Ureter (tissue), 1 donor: Measurements from ENCODE around the gene SPDYA. TPM values are rescaled to one million over a fixed set of nuclear protein-coding genes. Genes with fewer than 3 reads are reported as not detected.
"Not testable (repeated sequence)": the region's sequence is repeated elsewhere in the genome, so short reads cannot be mapped to it uniquely, and the experiment has no call there.

Source experiments
- DNase-seq: peaks from one replicate; pipeline ENCODE4 v3.0.0-alpha.2; 2020; ENCODE audit warnings: low spot score
- total RNA-seq: library from RNA; stranded (reverse); gene quantifications from one replicate; pipeline ENCODE4 v1.2.4, GENCODE V29; 2023
- donor health status: DM: yes; HTN: yes; CAD: no.

Gene SPDYA
- total RNA-seq = 2.5 TPM

- DNase-seq = peak; percentile 56
Measured at GRCh38 chr2:28810384-28811285, at the start of gene SPDYA. Gene SPDYA (plus strand): TSS chr2:28810834. CDS start chr2:28816015, 5,181 bp downstream.

- DNase-seq = no peak
Measured at GRCh38 chr2:28761420-28761819, 49.2 kb upstream of the SPDYA start.

- DNase-seq = no peak
Measured at GRCh38 chr2:28764909-28765711, 45.5 kb upstream of the SPDYA start.

- no peak for DNase-seq
Measured at GRCh38 chr2:28766070-28766469, 44.6 kb upstream of the SPDYA start.

- no peak for DNase-seq
Measured at GRCh38 chr2:28767337-28767736, 43.3 kb upstream of the SPDYA start.

GRCh38 chr2:28768422-28768821, 42.2 kb upstream of the SPDYA start:
- no peak for DNase-seq

- no peak for DNase-seq
Measured at GRCh38 chr2:28768952-28769351, 41.7 kb upstream of the SPDYA start.

- no peak for DNase-seq
Measured at GRCh38 chr2:28772351-28772750, 38.3 kb upstream of the SPDYA start.

- DNase-seq = no peak
Measured at GRCh38 chr2:28776471-28776870, 34.2 kb upstream of the SPDYA start.

GRCh38 chr2:28778392-28778791, 32.2 kb upstream of the SPDYA start:
- DNase-seq = no peak

- DNase-seq = no peak
Measured at GRCh38 chr2:28779001-28779400, 31.6 kb upstream of the SPDYA start.

GRCh38 chr2:28780496-28780895, 30.1 kb upstream of the SPDYA start:
- no peak for DNase-seq

GRCh38 chr2:28782423-28782822, 28.2 kb upstream of the SPDYA start:
- no peak for DNase-seq

- not testable (repeated sequence) for DNase-seq
Measured at GRCh38 chr2:28784570-28784969, 26.1 kb upstream of the SPDYA start.

GRCh38 chr2:28796620-28797019, 14.0 kb upstream of the SPDYA start:
- DNase-seq = no peak

- DNase-seq = no peak
Measured at GRCh38 chr2:28801726-28802125, 8.9 kb upstream of the SPDYA start.

GRCh38 chr2:28802975-28803429, 7.6 kb upstream of the SPDYA start:
- DNase-seq = no peak

- no peak for DNase-seq
Measured at GRCh38 chr2:28809927-28810326, 707 bp upstream of the SPDYA start.

- DNase-seq = no peak
Measured at GRCh38 chr2:28818053-28818452, 7.4 kb downstream of the SPDYA start.

- DNase-seq = peak; percentile 61
Measured at GRCh38 chr2:28821295-28821958, 10.8 kb downstream of the SPDYA start.

- DNase-seq = no peak
Measured at GRCh38 chr2:28822036-28822435, 11.4 kb downstream of the SPDYA start.

GRCh38 chr2:28824207-28824606, 13.6 kb downstream of the SPDYA start:
- no peak for DNase-seq
